ENCODE results near the gene CES4A.
"Not testable (repeated sequence)": the region's sequence is repeated elsewhere in the genome, so short reads cannot be mapped to it uniquely, and the experiment has no call there.

Gene CES4A

DNA sequence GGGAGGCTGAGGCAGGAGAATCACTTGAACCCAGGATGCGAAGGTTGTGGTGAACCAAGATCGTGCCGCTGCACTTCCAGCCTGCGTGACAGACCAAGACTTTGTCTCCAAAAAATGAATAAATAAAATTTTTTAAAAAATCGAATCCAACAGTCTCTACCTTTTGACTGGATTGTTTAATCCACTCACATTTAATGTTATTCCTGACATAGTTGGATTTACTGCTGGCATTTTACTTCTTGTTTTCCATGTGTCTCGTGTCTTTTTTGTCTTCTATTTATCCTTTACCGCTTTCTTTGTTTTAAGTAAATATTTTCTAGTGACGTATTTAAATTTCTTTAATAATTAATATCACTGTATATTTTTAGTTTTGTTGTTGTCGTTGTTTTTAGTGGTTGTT lies 5.4 kb upstream of the CES4A start:
- in situ Hi-C loops (cut with HindIII; ENCODE audit: low sequenced_read_pairs): no loop called here

DNA sequence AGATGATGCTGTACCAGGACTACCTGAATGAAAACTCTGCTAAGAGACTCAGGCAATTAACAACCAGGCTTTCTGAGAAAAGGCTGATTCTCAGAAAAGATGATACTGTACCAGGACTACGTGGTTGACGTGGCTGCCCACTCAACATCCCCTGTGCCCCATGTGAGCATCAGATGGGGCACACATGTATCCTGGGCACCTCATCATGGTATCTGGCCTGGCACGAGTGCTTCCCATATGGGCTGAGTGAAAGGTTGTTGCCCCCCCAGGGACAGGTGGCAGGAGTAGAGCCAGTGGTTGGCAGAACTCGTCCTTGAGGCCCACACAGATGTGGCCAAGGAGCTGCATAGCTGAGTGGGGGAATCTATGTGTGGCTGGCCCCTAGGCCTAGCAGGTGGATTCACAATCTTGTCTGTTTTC lies 3.5 kb upstream of the CES4A start:
- in situ Hi-C loops (cut with HindIII; ENCODE audit: low sequenced_read_pairs): no loop called here

- in situ Hi-C loops (cut with HindIII; ENCODE audit: low sequenced_read_pairs): no loop called here
These were observed 1.8 kb upstream of the CES4A start for GRCh38 chr16:66986559-66986958.

- in situ Hi-C loops (cut with HindIII; ENCODE audit: low sequenced_read_pairs): no loop called here
These were observed 3.2 kb downstream of the CES4A start for GRCh38 chr16:66991545-66992077.

- in situ Hi-C loops (cut with HindIII; ENCODE audit: low sequenced_read_pairs): not testable (repeated sequence)
These were observed 5.2 kb downstream of the CES4A start for GRCh38 chr16:66993558-66993957.

DNA sequence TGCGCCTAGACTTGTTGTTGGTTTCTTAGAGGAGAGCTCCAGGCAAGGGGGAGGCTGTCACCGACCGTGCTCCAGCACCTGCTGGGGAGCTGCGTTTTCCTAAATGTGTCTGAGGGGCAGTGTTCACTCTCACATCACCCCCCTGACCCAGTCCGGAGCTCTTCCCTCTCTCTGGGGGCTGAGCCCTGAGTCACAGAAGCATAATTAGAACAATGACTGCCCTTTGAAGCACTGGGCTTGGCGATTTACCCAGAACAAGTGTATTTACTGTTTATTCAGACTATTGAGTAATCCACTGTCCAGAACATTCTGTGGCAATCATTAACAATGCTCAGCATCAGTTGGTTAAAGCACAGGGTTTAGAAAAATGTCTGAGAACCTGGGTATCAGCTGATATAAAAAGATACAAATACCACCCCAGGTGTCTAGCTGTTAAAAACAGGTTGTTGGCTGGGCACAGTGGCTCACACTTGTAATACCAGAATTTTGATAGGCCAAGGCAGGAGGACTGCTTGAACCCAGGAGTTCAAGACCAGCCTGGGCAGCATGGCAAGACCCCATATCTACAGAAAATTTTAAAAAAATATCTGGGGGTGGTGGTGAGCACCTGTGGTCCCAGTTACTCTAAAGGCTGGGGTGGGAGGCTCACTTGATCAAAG lies 8.1 kb downstream of the CES4A start:
- in situ Hi-C loops (cut with HindIII; ENCODE audit: low sequenced_read_pairs): no loop called here

- in situ Hi-C loops (cut with HindIII; ENCODE audit: low sequenced_read_pairs): no loop called here
These were observed 8.6 kb downstream of the CES4A start for GRCh38 chr16:66996983-66997358.

- in situ Hi-C loops (cut with HindIII; ENCODE audit: low sequenced_read_pairs): no loop called here
These were observed 12.3 kb downstream of the CES4A start for GRCh38 chr16:67000384-67001351.

DNA sequence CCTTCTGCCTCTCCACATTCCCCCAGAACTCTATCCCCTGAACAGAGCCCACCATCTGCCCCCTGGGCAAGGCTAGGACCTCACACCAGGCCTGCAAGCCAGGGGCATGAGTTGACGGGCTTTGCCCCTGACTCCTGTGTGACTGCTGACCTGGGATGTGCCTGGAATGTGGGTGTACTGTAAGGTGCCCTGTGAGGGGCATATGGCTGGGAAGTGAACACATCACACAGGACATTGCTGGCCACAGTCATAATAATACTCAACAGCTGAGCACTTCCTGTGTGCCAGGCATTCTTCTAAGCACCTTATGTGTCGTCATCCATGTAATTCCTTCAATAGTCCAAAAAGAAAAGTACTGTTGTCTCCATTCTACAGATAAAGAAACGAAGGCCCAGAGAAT lies 13.3 kb downstream of the CES4A start:
- in situ Hi-C loops (cut with HindIII; ENCODE audit: low sequenced_read_pairs): no loop called here

DNA sequence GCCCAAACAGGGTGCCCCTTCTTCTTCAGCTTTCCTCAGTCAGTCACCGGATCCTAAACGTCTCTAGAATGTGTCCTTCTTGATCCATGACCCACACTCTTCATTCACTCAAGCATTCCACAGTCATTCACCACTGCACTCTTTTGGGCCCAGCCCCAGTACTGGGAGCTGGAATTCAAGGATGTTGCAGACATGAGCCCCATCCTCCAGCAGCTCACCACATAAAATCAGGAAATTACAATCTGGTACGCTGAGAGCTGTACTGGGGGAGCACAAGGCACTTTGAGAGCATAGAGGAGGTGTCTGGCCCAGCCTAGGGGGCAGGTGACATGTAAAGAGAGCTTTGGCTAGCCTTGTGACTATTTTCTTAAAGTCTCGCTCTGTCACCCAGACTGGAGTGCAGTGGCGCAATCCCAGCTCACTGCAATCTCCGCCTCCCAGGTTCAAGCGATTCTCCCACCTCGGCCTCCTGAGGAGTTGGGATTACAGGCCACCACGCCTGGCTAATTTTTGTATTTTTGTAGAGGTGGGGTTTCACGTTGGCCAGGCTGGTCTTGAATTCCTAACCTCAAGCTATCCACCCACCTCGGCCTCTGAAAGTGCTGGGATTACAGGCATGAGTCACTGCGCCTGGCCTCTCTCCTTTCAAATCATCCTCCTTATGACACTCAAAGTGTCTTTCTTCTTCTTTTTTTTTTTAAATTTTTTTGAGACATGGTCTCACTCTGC lies 18.7 kb downstream of the CES4A start:
- in situ Hi-C loops (cut with HindIII; ENCODE audit: low sequenced_read_pairs): no loop called here

GRCh38 chr16:67009158-67009557 lies 20.8 kb downstream of the CES4A start:
- in situ Hi-C loops (cut with HindIII; ENCODE audit: low sequenced_read_pairs): no loop called here

DNA sequence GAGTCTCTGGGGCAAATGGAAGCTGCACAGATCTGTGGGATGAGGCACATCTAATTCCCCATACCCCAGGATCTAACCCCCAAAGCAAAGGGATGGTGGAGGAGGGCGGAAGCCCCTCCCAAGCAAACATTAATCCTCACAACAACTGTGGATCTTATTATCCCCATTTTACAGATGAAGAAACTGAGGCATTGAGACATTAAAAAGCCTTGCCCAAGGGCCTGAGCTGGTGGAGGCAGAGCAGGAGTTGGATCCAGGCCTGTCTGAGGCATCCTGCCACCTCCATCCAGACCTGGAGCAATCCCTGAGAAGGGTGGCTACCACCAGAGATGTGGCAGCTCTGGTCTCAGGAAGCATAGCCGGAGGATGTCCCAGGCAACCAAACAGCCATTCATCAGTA lies 22.9 kb downstream of the CES4A start:
- in situ Hi-C loops (cut with HindIII; ENCODE audit: low sequenced_read_pairs): no loop called here

DNA sequence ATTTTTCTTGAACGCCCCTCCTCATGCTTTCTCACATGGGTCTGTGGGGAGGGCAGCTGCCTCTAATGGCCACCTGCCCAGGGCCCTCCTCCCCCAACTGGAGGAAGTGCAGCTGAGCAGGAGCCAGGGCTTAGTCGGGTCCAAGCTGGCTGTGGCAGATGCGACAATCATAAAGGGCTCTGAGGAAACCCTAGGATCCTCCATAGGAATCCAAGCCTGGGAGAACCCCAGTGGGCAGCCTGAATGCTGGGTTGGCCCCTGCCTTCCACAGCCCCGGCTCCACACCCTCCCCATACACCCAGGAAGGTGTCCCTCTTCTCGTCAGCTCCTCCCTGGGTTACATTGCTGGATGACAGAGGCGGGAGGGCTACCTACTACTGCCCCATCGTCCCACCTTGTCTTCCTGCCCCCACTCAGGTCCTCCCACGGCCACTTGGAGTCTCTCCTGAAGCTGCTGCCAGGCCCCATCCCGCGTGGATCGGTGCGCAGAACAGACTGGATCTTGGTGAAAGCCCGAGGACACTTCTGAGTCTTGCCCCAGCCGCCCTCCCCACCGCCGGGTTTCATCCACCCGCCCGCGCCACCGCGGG lies 24.9 kb downstream of the CES4A start:
- in situ Hi-C loops (cut with HindIII; ENCODE audit: low sequenced_read_pairs): no loop called here

DNA sequence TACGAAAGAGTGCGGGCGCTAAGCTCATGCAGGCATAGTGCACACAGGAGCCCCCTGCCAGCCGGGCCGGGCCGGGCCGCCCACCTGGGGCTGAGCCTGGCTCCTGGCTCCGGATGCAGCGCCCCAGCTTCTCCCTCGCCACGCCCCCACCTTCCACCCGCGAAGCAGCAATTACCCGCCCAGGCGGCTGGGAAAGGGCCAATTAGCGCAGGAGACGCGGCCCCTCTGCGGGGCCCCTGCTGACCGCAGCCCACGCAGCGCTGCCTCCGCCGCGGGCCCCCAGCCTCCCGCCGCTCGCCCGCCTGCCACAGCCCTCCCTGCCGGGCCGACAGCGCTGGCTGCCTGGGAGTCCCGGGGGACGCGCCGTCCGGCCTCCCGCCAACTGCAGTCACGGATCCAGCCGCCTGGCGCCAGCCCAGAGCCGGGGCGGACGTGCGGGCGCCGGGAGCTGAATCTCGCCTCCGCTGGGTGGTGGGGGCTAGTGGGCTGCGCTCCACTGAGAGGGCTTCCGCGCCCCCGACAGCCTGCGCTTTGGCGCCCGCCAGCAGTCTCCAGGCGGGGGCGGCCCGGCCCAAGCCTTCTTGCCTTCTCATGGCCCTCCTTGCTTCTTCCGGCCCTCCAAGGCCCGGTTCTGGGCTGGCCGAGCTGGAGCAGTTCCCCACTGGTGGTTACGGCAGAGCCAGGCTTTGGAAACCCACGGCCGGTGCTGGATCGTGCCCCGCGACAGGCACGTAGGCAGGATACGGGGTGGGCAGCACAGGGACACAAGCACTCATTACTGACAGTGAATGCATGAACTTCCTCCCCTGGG lies 25.6 kb downstream of the CES4A start:
- in situ Hi-C loops (cut with HindIII; ENCODE audit: low sequenced_read_pairs): no loop called here

DNA sequence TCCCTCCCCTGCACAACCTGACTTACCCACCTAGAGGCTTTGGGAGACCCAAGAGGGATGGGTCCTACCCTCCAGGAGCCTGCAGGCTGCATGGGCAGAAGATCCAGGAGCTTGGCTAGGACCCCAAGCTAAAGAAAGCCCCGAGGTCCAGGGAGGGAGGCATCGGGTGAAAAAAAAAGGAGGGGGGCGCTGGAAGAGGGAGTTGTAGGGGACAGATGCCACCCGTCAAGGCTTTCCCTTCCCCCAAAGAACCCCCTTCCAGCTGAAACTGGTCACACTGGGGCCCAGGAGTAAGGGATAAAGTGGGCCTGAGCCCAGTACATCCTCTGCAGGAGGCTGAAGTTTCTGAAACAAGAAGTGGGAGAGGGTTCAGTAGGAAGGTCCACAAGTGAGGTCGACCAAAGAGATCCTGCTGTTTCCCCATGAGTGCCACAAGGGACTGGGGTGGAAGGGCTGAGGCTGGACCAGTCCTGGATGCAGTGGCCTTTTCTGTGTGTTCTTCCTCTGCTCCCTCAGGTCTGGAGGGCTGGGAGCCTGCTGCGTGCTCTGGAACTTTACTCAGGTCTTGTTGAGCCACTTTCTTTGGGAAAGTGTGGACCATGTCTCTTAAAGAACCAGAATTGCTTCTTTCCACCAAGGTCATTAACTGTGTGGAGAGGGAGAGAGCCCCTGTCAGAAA lies 26.4 kb downstream of the CES4A start:
- in situ Hi-C loops (cut with HindIII; ENCODE audit: low sequenced_read_pairs): no loop called here

GRCh38 chr16:67015313-67015731 lies 26.9 kb downstream of the CES4A start:
- in situ Hi-C loops (cut with HindIII; ENCODE audit: low sequenced_read_pairs): no loop called here

DNA sequence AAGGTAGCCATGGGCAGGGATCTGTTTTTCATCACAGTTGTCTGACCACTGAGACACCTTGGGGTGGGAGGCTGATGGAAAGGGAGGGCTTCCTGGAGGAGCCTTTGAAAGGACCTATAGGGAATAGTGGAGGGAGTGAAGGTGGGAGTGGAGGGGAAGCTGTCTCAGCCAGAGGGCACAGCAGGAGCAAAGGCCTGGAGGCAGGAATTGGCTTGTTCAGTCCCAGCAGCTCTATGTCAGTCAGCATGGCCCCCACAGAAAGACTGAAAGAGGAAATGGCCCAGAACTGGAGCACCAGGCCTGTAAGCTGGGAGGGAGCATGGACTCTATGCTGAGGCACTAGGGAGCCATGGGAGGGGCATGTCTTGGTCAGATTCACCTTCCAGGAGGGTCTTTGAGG lies 27.8 kb downstream of the CES4A start:
- in situ Hi-C loops (cut with HindIII; ENCODE audit: low sequenced_read_pairs): no loop called here

DNA sequence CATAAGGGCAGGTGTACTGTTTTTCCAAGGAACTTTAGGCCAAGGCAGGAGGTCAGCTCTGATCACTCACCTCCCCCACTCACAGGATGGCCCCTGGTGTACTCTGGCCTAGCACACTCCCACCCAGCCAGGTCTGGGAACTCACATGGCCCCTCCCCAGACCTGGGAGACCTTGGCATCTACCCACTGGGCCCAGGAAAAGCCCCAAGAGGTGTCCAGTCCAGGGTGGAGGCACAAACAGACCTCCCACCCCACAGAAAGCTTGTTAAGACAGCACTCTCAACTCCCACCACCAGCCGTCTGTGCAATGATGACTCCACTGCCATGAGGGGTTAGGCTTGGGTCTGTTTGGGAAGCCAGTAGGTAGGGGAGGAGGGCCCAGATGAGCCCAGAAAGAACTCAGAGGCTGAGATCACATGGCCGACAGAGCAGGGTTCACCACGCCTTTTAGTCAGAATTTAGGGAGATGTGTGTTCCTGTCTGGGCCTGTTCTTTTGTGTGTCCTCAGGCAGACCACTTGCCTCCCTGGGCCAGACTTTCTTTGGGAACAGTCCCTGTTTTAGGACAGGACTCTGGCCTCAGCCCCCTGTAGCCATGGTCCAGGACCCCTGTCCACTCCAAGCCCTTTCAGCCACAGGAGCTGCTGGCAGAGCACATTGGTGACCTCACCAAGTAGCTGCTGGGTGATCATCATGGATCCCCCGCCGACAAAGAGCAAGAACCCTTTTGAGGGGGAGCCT lies 28.5 kb downstream of the CES4A start:
- in situ Hi-C loops (cut with HindIII; ENCODE audit: low sequenced_read_pairs): no loop called here

- in situ Hi-C loops (cut with HindIII; ENCODE audit: low sequenced_read_pairs): no loop called here
These were observed 29.0 kb downstream of the CES4A start for GRCh38 chr16:67017421-67017750.
